Measurements from ENCODE around the gene ZRANB1.

DNA sequence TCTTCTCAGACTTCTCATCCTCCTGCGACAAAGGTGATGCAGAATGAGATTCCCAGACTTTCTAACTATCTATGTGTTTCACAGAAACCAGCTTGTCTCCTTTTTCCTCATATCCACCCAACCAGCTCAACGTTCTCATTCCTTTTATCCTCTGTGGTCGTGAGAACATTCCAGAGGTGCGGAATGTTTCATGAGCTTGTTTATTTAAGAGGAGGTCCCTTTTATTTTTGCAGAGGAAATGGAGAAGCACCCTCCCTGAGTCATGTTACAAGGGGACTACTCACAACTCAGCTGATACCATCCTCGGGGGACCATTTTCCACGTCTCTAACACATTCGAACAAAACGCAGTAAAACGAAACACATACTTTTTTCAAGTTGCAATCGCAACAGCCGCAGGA is 93.2 kb downstream of the ZRANB1 start:
- TF ChIP-seq SP1 (IDR thresholded peaks at IDR 0.05) = no peak
- TF ChIP-seq FOXM1 (IDR thresholded peaks at IDR 0.05; ENCODE audit: borderline replicate concordance) = no peak
- TF ChIP-seq TARDBP (IDR thresholded peaks at IDR 0.05) = no peak
- TF ChIP-seq ZNF384 (IDR thresholded peaks at IDR 0.05) = no peak
- TF ChIP-seq FOXA1 (IDR thresholded peaks at IDR 0.05) = no peak
